ENCODE results near the gene BACE1-AS. TPM values are rescaled to one million over a fixed set of nuclear protein-coding genes. Genes with fewer than 3 reads are reported as not detected.
"Not testable (repeated sequence)": the region's sequence is repeated elsewhere in the genome, so short reads cannot be mapped to it uniquely, and the experiment has no call there.

BACE1-AS gene
- total and polyA plus RNA-seq, 4 donors = 1.9 to 9.5 (median 5.9) TPM

DNA sequence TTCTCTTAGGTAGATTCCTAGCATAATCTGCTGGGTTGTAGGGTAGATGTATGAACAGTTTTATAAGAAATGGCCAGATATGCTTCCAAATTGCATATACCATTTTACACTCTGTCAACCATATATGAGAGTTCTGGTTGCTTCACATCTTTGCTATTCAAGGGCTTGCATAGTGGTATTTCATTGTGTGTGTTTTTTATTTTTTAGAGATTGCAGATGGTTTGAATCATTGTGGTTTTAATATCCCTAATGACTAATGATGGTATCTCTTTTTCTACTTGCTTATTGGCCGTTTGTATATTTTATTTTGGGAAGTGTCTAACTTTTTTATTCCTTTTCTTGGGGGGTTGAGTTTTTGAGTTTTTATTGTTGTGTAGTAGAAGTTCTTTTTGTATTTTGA lies 31.7 kb upstream of the BACE1-AS start:
- Histone ChIP-seq H3K4me3 (no peak overlapping the region), H3K9me3 (ENCODE audit: control insufficient read depth in 4 of 4, insufficient read depth in 3 of 4, low read length in 3 of 4) (no peaks in the 10 kb centered on the region), H3K9ac (ENCODE audit: insufficient read depth in 1 of 2, low read length in 2 of 2) (no peak overlapping the region), H3K27ac (ENCODE audit: low read depth in 1 of 2, low read length in 1 of 2) (no peak overlapping the region), H3K36me3 (ENCODE audit: control insufficient read depth in 4 of 4, insufficient read depth in 4 of 4, low read length in 4 of 4) (peaks cover 4 to 19% (median 14%) of the 10 kb centered on the region in 4 donors), H3K4me1 (ENCODE audit: control insufficient read depth in 5 of 5, insufficient read depth in 5 of 5, low read length in 5 of 5) (no peaks in the 10 kb centered on the region), H3K27me3 (ENCODE audit: control insufficient read depth in 3 of 3, insufficient read depth in 3 of 3, low read length in 2 of 3) (no peaks in the 10 kb centered on the region)
- TF ChIP-seq, protein P1, sequence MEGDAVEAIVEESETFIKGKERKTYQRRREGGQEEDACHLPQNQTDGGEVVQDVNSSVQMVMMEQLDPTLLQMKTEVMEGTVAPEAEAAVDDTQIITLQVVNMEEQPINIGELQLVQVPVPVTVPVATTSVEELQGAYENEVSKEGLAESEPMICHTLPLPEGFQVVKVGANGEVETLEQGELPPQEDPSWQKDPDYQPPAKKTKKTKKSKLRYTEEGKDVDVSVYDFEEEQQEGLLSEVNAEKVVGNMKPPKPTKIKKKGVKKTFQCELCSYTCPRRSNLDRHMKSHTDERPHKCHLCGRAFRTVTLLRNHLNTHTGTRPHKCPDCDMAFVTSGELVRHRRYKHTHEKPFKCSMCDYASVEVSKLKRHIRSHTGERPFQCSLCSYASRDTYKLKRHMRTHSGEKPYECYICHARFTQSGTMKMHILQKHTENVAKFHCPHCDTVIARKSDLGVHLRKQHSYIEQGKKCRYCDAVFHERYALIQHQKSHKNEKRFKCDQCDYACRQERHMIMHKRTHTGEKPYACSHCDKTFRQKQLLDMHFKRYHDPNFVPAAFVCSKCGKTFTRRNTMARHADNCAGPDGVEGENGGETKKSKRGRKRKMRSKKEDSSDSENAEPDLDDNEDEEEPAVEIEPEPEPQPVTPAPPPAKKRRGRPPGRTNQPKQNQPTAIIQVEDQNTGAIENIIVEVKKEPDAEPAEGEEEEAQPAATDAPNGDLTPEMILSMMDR (IDR thresholded peaks at IDR 0.05; ENCODE audit: control extremely low read depth, extremely low read depth) = no peak
- ATAC-seq (ENCODE audit: insufficient read depth, low FRiP score) (no peak), DNase-seq (no peak)
- WGBS, 2 donors = 82 to 85% methylated on average over 1 of the region's 1 CpG

DNA sequence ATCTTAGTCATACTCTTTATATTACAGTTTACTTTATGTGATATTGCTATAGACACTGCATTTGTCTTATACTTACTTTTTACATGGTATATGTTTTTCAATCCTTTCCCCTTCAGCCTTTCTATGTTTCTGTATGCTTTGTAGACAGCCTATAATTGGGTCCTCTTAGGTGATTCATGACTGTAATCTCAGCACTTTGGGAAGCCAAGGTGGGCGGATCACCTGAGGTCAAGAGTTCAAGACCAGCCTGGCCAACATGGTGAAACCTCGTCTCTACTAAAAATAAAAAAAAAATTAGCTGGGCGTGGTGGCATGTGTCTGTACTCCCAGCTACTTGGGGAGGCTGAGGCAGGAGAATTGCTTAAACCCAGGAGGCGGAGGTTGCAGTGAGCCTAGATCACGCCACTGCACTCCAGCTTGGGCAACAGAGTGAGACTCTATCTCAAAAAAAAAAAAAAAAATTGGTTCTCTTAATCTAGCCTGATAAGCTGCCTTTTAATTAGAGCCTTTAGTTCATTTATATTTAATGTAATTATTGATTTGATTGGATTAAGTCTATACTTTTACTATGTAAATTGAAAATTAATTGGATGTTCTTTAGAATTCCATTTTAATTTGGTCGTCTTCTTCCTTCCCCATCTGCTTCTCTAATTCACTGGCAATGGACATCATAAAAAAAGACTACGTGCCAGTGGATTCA lies 26.4 kb upstream of the BACE1-AS start:
- not testable (repeated sequence) for H3K9ac ChIP-seq (ENCODE audit: insufficient read depth in 1 of 2, low read length in 2 of 2); H3K4me3 ChIP-seq; H3K9me3 ChIP-seq (ENCODE audit: control insufficient read depth in 4 of 4, insufficient read depth in 3 of 4, low read length in 3 of 4); H3K27me3 ChIP-seq (ENCODE audit: control insufficient read depth in 3 of 3, insufficient read depth in 3 of 3, low read length in 2 of 3); ATAC-seq (ENCODE audit: insufficient read depth, low FRiP score); DNase-seq; H3K4me1 ChIP-seq (ENCODE audit: control insufficient read depth in 5 of 5, insufficient read depth in 5 of 5, low read length in 5 of 5); H3K27ac ChIP-seq (ENCODE audit: low read depth in 1 of 2, low read length in 1 of 2)
- H3K36me3 ChIP-seq (ENCODE audit: control insufficient read depth in 4 of 4, insufficient read depth in 4 of 4, low read length in 4 of 4) = peaks cover 3 to 19% (median 11%) of the 10 kb centered on the region in 4 donors
- 93 to 95% methylated on average over 7 of the region's 7 CpGs for WGBS, 2 donors

DNA sequence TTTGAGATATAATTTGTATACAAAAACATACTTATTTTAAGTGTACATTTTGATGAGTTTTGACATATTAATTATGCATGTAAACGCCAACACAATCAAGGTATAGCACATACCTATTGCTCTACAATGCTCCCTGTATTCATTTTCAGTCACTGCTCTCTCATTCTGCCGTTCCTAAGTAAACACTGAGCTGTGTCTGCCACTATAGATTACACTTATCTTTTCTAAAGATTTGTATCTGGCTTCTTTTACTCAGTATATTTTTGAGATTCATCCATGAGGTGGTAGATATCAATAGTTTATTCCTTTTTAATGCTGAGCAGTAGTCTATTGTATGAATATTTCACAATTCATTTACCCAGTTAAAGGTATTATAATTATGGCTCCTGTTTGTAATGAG lies 25.4 kb upstream of the BACE1-AS start:
- no peak for DNase-seq
- TF ChIP-seq, protein P1 (IDR thresholded peaks at IDR 0.05; ENCODE audit: control extremely low read depth, extremely low read depth) = no peak
- ATAC-seq (ENCODE audit: insufficient read depth, low FRiP score) = no peak
- WGBS, 2 donors = 89 to 92% methylated on average over 2 of the region's 2 CpGs
- H3K9ac ChIP-seq (ENCODE audit: insufficient read depth in 1 of 2, low read length in 2 of 2) = no peak overlapping the region
- no peak overlapping the region for H3K27ac ChIP-seq (ENCODE audit: low read depth in 1 of 2, low read length in 1 of 2)
- H3K27me3 ChIP-seq (ENCODE audit: control insufficient read depth in 3 of 3, insufficient read depth in 3 of 3, low read length in 2 of 3) = no peaks in the 10 kb centered on the region
- H3K4me3 ChIP-seq = no peak overlapping the region
- H3K9me3 ChIP-seq (ENCODE audit: control insufficient read depth in 4 of 4, insufficient read depth in 3 of 4, low read length in 3 of 4) = no peaks in the 10 kb centered on the region
- peaks cover 3 to 19% (median 8%) of the 10 kb centered on the region in 4 donors for H3K36me3 ChIP-seq (ENCODE audit: control insufficient read depth in 4 of 4, insufficient read depth in 4 of 4, low read length in 4 of 4)
- H3K4me1 ChIP-seq (ENCODE audit: control insufficient read depth in 5 of 5, insufficient read depth in 5 of 5, low read length in 5 of 5) = no peaks in the 10 kb centered on the region

DNA sequence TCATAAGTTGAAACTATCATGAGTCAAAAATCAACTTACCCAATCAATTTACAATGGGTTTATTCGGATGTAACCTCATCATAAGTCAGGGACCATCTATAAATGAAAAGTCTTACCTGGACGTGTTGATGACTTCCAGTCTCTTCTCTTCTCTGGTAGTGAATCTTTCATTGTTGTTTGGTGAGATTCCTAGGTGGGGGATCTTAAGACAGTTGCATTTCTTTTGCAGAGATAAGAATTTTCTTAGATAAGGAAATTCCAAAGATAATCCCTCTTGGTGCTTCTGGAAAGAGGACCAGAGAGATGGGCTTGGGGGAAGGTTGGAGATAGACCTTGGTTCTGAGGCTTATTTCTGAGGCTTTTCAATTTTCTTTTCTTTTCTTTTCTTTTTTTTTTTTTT lies 21.3 kb upstream of the BACE1-AS start:
- Histone ChIP-seq H3K27me3 (ENCODE audit: control insufficient read depth in 3 of 3, insufficient read depth in 3 of 3, low read length in 2 of 3) (no peaks in the 10 kb centered on the region), H3K4me1 (ENCODE audit: control insufficient read depth in 5 of 5, insufficient read depth in 5 of 5, low read length in 5 of 5) (no peaks in the 10 kb centered on the region), H3K9ac (ENCODE audit: insufficient read depth in 1 of 2, low read length in 2 of 2) (no peak overlapping the region), H3K9me3 (ENCODE audit: control insufficient read depth in 4 of 4, insufficient read depth in 3 of 4, low read length in 3 of 4) (no peaks in the 10 kb centered on the region), H3K4me3 (no peak overlapping the region), H3K27ac (ENCODE audit: low read depth in 1 of 2, low read length in 1 of 2) (no peak overlapping the region), H3K36me3 (ENCODE audit: control insufficient read depth in 4 of 4, insufficient read depth in 4 of 4, low read length in 4 of 4) (peaks cover 2 to 8% (median 4%) of the 10 kb centered on the region in 4 donors)
- TF ChIP-seq, protein P1 (IDR thresholded peaks at IDR 0.05; ENCODE audit: control extremely low read depth, extremely low read depth) = no peak
- DNase-seq (no peak), ATAC-seq (ENCODE audit: insufficient read depth, low FRiP score) (no peak)
- 95 to 96% methylated on average over 2 of the region's 2 CpGs for whole genome bisulfite sequencing, 2 donors
